ENCODE data around the gene CLK1. TPM values are rescaled to one million over a fixed set of nuclear protein-coding genes. Genes with fewer than 3 reads are reported as not detected.

CLK1 gene
- total RNA-seq = 87.8 and 104 TPM in 2 replicates

DNA sequence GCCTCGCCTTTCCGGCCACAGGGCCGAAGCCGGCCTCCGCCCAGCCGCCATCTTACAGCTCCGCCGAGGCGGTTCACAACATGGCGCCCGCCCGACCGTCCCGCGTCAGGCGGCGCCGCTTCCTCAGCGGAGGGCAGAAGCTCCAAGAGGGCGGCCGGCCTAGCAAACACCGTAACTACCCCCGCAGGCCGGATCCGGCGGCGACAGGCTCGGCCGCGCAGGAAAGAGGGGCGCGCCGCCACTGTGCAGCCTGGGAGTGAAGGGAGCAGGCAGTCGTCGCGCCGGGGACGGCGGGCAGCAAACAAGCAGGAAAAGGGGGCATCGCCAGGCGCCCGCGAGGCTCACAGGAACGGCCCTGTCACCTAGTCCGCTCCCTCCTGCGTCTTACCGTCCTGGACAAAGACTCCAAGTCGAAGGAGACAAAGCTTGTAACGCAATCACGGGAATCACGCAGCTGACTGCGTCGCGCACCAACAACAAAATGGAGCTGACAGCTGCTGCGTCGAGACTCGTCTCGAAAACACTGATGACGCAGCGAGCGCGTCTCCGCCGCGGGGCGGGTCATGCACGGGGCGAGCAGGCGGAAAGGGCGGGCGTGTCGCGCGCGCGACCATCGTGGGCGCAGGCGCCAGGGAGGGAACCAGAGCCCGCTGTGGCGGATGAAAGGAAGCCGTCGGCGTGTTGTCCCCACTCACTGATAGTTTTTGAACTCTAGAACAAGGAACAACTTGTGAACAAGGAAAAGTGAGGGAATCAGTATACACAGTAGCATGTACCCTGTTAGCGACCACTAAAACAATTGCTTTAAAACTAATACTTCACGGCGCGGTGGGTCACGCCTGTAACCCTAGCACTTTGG is at the start of gene CLK1:
CLK1 (minus strand) TSS at position 483 of the 859 bp plus-strand sequence. CDS start 2,796 bp downstream, outside the sequence.

DNA sequence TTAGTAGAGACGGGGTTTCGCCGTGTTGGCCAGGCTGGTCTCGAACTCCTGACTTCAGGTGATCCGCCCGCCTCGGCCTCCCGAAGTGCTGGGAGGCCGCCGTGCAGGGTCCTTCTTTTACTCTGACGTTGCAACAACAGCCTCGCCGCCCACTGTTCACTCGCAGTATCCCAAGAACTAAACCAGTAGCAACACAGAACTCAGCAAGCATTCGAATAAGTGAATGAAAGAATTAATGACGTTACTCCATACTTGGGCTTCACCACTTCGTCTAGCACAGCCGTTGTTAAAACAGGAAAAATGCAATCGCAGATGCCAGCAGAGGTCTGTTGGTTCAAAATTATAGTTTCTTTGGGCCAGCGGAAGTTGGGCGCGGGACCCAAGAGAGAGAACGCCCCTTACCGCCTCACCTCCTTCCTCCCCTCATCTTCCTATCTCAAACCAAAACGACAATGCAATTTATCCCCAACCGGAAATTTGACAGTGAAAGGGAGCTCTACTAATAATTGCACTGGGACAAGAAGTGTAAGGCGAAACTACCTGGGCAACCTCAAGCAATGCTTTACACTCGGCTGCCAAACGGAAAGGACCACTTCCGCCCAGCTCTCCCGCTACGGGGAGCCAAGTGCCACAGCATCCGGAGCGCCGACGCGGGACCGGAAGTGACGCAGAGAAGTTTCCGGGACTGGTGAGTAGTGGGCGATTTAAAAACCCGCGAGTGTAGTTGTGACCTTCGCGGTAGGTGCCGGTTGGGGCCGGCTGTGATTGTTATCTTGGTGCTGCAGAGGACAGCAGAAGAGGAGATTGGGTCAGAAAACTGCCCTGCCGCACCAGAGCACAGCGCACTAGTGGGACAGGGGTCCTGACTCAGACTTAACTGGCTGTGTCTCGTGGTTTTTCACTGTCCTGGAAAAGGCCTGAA is 24.5 kb upstream of the CLK1 start, which contains the start of the genes NIF3L1 and PPIL3:
NIF3L1 (plus strand) TSS at position 668 of the 922 bp plus-strand sequence. CDS start 2,573 bp downstream, outside the sequence.
PPIL3 (minus strand) TSS at position 374 of the 922 bp plus-strand sequence. CDS start 1,462 bp downstream, outside the sequence.

DNA sequence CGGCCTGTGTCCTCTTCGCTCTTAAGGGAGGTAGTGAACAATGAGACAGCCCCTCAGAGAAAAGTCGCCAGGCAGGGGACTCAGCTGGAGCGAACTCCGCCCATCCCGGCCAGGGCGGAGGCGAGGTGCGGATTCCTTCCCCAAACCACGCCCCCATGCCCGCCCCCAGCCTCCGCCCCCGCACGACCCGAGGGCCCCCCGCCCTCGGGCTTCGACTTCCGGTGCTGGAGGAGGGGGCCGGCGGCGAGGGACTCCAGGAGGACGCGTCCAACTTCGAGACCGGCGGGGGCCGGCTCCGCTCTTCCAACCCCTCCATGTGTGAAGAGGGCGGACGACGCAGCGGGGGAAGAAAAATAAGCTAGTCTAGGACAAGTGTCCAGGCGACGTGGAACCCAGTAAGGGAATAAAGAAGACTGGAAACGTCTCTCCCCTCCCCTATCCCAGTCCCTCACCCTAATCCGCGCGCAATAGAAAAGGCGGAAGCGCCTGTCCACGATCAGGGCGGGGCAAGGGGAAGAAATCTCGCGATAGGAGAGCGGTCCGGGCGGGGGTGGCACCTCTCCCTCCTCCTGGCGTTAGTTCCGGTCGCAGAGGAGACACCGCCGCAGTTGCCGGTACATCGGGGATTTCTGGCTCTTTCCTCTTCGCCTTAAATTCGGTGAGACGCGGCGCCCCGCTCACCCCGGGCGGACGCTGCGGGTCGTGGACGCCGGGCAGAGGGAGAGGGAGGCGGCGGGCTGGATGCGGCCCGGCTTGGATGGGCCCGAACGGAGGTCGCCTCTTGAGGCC is 52.9 kb downstream of the CLK1 start, which contains the start of gene BZW1:
BZW1 (plus strand) TSS at position 578 of the 789 bp plus-strand sequence. CDS start 1,308 bp downstream, outside the sequence.

Small RNAs within 50 kb of the gene (small RNA-seq; reads per million reads assigned to genes)
- not detected for gene RF00019
- gene RNA5SP115 = not detected
- gene RNU6-312P = not detected
- not detected for gene RNU6-31P
- not detected for gene RNU6-762P

Other genes starting within 250 kb of the CLK1 start
- 1,049 and 1,370 TPM in 2 replicates for gene BZW1, start 52.7 kb downstream of the CLK1 start, total RNA-seq
- 17.0 and 39.6 TPM in 2 replicates for gene PPIL3, start 24.4 kb upstream of the CLK1 start, total RNA-seq
- gene NIF3L1, start 24.7 kb upstream of the CLK1 start, total RNA-seq = 17.2 and 18.5 TPM in 2 replicates
- 29.9 and 36.4 TPM in 2 replicates for gene ORC2, start 99.0 kb upstream of the CLK1 start, total RNA-seq
- gene HYCC2, start 207.0 kb upstream of the CLK1 start, total RNA-seq = 26.3 and 31.5 TPM in 2 replicates
- 81.8 and 94.8 TPM in 2 replicates for gene NDUFB3, start 207.3 kb upstream of the CLK1 start, total RNA-seq